Measurements from ENCODE around the gene ELP1. TPM values are rescaled to one million over a fixed set of nuclear protein-coding genes. Genes with fewer than 3 reads are reported as not detected.

Gene ELP1
- total RNA-seq, 1 experiment from 2014 or later, result 27.9 TPM

DNA sequence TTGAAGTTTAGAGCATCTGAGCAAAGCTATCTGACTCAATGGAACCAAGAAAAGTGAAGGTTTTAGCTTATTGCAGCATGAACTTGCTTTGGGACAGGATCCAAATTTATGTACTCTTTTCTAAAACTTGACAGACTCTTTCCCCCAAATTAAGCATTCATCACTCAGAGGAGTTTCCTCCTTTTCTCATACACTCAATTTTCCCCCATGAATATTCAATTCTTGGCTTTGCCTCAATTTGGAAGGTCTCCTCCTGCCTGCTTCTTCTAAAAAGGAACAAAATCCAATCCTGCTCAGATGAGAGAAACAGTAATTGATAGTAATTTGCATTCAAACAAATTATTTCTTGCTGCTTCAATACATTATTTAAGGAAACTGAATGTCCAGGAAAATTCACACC is 66.8 kb downstream of the ELP1 start:
- Mint-ChIP-seq H3K4me1 (no peaks in the 10 kb centered on the region), H3K27ac (no peak overlapping the region), H3K9me3 (no peaks in the 10 kb centered on the region), H3K36me3 (peaks cover 30% of the 10 kb centered on the region), H3K27me3 (ENCODE audit: low read depth) (no peaks in the 10 kb centered on the region), H3K4me3 (no peak overlapping the region)
- ChIA-PET CTCF (no interaction called here), POLR2A (no interaction called here)
- ATAC-seq, result no peak
- DNase-seq (ENCODE audit: low spot score), result no peak
- no peak for TF ChIP-seq TP53 (CRISPR knock-in tag; IDR thresholded peaks at IDR 0.05)
- no peak for TF ChIP-seq ATF1 (CRISPR knock-in tag; IDR thresholded peaks at IDR 0.05)
- TF ChIP-seq ELF4 (CRISPR knock-in tag; IDR thresholded peaks at IDR 0.05; ENCODE audit: low read depth), result no peak
- TF ChIP-seq, protein P1, sequence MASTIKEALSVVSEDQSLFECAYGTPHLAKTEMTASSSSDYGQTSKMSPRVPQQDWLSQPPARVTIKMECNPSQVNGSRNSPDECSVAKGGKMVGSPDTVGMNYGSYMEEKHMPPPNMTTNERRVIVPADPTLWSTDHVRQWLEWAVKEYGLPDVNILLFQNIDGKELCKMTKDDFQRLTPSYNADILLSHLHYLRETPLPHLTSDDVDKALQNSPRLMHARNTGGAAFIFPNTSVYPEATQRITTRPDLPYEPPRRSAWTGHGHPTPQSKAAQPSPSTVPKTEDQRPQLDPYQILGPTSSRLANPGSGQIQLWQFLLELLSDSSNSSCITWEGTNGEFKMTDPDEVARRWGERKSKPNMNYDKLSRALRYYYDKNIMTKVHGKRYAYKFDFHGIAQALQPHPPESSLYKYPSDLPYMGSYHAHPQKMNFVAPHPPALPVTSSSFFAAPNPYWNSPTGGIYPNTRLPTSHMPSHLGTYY (CRISPR knock-in tag; IDR thresholded peaks at IDR 0.05), result no peak
- TF ChIP-seq ZNF423 (CRISPR knock-in tag; IDR thresholded peaks at IDR 0.05), result no peak
- TF ChIP-seq EMX1 (CRISPR knock-in tag; IDR thresholded peaks at IDR 0.05), result no peak
- no peak for TF ChIP-seq FOXP1 (CRISPR knock-in tag; IDR thresholded peaks at IDR 0.05; ENCODE audit: borderline replicate concordance)
- TF ChIP-seq, protein P2, sequence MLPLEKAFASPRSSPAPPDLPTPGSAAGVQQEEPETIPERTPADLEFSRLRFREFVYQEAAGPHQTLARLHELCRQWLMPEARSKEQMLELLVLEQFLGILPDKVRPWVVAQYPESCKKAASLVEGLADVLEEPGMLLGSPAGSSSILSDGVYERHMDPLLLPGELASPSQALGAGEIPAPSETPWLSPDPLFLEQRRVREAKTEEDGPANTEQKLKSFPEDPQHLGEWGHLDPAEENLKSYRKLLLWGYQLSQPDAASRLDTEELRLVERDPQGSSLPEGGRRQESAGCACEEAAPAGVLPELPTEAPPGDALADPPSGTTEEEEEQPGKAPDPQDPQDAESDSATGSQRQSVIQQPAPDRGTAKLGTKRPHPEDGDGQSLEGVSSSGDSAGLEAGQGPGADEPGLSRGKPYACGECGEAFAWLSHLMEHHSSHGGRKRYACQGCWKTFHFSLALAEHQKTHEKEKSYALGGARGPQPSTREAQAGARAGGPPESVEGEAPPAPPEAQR (CRISPR knock-in tag; IDR thresholded peaks at IDR 0.05), result no peak
- no peak for TF ChIP-seq NFYB (CRISPR knock-in tag; conservative IDR thresholded peaks at IDR 0.05; ENCODE audit: low read depth)
- no peak for TF ChIP-seq JUN (CRISPR knock-in tag; IDR thresholded peaks at IDR 0.05)
- no peak for TF ChIP-seq CREM (CRISPR knock-in tag; IDR thresholded peaks at IDR 0.05)
- TF ChIP-seq, protein P3, sequence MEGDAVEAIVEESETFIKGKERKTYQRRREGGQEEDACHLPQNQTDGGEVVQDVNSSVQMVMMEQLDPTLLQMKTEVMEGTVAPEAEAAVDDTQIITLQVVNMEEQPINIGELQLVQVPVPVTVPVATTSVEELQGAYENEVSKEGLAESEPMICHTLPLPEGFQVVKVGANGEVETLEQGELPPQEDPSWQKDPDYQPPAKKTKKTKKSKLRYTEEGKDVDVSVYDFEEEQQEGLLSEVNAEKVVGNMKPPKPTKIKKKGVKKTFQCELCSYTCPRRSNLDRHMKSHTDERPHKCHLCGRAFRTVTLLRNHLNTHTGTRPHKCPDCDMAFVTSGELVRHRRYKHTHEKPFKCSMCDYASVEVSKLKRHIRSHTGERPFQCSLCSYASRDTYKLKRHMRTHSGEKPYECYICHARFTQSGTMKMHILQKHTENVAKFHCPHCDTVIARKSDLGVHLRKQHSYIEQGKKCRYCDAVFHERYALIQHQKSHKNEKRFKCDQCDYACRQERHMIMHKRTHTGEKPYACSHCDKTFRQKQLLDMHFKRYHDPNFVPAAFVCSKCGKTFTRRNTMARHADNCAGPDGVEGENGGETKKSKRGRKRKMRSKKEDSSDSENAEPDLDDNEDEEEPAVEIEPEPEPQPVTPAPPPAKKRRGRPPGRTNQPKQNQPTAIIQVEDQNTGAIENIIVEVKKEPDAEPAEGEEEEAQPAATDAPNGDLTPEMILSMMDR (IDR thresholded peaks at IDR 0.05), result no peak
- TF ChIP-seq GTF2I (CRISPR knock-in tag; conservative IDR thresholded peaks at IDR 0.05), result no peak
- TF ChIP-seq ETV6 (CRISPR knock-in tag; IDR thresholded peaks at IDR 0.05), result no peak
- TF ChIP-seq, protein P4, sequence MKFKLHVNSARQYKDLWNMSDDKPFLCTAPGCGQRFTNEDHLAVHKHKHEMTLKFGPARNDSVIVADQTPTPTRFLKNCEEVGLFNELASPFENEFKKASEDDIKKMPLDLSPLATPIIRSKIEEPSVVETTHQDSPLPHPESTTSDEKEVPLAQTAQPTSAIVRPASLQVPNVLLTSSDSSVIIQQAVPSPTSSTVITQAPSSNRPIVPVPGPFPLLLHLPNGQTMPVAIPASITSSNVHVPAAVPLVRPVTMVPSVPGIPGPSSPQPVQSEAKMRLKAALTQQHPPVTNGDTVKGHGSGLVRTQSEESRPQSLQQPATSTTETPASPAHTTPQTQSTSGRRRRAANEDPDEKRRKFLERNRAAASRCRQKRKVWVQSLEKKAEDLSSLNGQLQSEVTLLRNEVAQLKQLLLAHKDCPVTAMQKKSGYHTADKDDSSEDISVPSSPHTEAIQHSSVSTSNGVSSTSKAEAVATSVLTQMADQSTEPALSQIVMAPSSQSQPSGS (CRISPR knock-in tag; IDR thresholded peaks at IDR 0.05; ENCODE audit: borderline replicate concordance, low read depth), result no peak
- TF ChIP-seq, protein P5, sequence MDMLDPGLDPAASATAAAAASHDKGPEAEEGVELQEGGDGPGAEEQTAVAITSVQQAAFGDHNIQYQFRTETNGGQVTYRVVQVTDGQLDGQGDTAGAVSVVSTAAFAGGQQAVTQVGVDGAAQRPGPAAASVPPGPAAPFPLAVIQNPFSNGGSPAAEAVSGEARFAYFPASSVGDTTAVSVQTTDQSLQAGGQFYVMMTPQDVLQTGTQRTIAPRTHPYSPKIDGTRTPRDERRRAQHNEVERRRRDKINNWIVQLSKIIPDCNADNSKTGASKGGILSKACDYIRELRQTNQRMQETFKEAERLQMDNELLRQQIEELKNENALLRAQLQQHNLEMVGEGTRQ (CRISPR knock-in tag; IDR thresholded peaks at IDR 0.05), result no peak
- TF ChIP-seq, protein P6, sequence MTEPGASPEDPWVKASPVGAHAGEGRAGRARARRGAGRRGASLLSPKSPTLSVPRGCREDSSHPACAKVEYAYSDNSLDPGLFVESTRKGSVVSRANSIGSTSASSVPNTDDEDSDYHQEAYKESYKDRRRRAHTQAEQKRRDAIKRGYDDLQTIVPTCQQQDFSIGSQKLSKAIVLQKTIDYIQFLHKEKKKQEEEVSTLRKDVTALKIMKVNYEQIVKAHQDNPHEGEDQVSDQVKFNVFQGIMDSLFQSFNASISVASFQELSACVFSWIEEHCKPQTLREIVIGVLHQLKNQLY (CRISPR knock-in tag; IDR thresholded peaks at IDR 0.05), result no peak
- no peak for TF ChIP-seq RORB (CRISPR knock-in tag; IDR thresholded peaks at IDR 0.05)

DNA sequence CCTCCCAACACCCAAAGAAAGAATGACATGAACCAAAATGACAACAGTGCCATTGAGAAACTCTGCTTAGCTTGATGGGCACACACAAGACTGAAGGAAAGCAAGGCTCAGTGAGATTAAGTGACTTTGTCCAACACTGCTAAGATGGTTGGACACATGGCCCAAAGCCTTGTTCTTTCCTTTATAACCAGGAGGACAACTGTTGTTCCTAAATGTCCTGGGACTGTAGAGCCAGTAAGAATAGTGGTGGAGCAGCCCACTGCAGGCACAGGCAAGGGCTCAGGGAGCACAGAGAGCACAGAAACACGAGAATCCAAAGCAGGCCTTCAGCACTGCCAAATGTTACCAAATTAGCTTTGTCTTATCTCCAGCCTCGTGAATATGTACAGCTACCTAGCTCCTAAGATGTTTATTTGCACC is 67.9 kb downstream of the ELP1 start:
- POLR2A ChIA-PET, result no interaction called here
- CTCF ChIA-PET, result no interaction called here
- Mint-ChIP-seq H3K9me3 (no peaks in the 10 kb centered on the region), H3K4me3 (no peak overlapping the region), H3K4me1 (no peaks in the 10 kb centered on the region), H3K27ac (no peak overlapping the region), H3K27me3 (ENCODE audit: low read depth) (no peaks in the 10 kb centered on the region), H3K36me3 (peaks cover 21% of the 10 kb centered on the region)
- DNase-seq (ENCODE audit: low spot score) (no peak), ATAC-seq (no peak)
- TF ChIP-seq, protein P6 (CRISPR knock-in tag; IDR thresholded peaks at IDR 0.05), result no peak
- TF ChIP-seq, protein P5 (CRISPR knock-in tag; IDR thresholded peaks at IDR 0.05), result no peak
- TF ChIP-seq, protein P7, sequence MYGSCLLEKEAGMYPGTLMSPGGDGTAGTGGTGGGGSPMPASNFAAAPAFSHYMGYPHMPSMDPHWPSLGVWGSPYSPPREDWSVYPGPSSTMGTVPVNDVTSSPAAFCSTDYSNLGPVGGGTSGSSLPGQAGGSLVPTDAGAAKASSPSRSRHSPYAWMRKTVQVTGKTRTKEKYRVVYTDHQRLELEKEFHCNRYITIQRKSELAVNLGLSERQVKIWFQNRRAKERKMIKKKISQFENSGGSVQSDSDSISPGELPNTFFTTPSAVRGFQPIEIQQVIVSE (CRISPR knock-in tag; IDR thresholded peaks at IDR 0.05; ENCODE audit: borderline replicate concordance), result no peak
- TF ChIP-seq TCF7 (CRISPR knock-in tag; IDR thresholded peaks at IDR 0.05; ENCODE audit: low read depth) (no peak), ZNF317 (CRISPR knock-in tag; IDR thresholded peaks at IDR 0.05; ENCODE audit: borderline replicate concordance, low read depth) (no peak), MXD4 (CRISPR knock-in tag; IDR thresholded peaks at IDR 0.05; ENCODE audit: borderline replicate concordance) (no peak), NR2C2 (CRISPR knock-in tag; IDR thresholded peaks at IDR 0.05) (no peak), NFYB (CRISPR knock-in tag; conservative IDR thresholded peaks at IDR 0.05; ENCODE audit: low read depth) (no peak), SP1 (CRISPR knock-in tag; conservative IDR thresholded peaks at IDR 0.05) (no peak)
- TF ChIP-seq, protein P8, sequence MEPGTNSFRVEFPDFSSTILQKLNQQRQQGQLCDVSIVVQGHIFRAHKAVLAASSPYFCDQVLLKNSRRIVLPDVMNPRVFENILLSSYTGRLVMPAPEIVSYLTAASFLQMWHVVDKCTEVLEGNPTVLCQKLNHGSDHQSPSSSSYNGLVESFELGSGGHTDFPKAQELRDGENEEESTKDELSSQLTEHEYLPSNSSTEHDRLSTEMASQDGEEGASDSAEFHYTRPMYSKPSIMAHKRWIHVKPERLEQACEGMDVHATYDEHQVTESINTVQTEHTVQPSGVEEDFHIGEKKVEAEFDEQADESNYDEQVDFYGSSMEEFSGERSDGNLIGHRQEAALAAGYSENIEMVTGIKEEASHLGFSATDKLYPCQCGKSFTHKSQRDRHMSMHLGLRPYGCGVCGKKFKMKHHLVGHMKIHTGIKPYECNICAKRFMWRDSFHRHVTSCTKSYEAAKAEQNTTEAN (CRISPR knock-in tag; IDR thresholded peaks at IDR 0.05), result no peak

All from WTC11 (cell line).